Sigmoid colon (tissue), 7 donors: Measurements from ENCODE around the gene ITGA1. TPM values are rescaled to one million over a fixed set of nuclear protein-coding genes. Genes with fewer than 3 reads are reported as not detected.

Experiments used
- DNase-seq: peaks from one replicate; pipeline ENCODE4 v3.0.0-alpha.2; 2019
- H3K27ac ChIP-seq, 4 donors: fragments of 200-600 bp; sonication (generic); one replicate each; pipeline ENCODE4 v1.5.1; 2016 to 2019; ENCODE audit warnings: mild to moderate bottlenecking in 1 of 4
- H3K27me3 ChIP-seq, 3 donors: fragments of 200-600 bp; sonication (generic); one replicate each; pipeline ENCODE4 v1.5.1; 2019; ENCODE audit warnings: mild to moderate bottlenecking in 1 of 3
- H3K36me3 ChIP-seq, 4 donors: fragments of 200-600 bp; sonication (generic); one replicate each; pipeline ENCODE4 v1.5.1; 2016 to 2019
- H3K4me1 ChIP-seq, 4 donors: fragments of 200-600 bp; sonication (generic); one replicate each; pipeline ENCODE4 v1.5.1; 2017 to 2019
- H3K4me3 ChIP-seq, 4 donors: fragments of 200-600 bp; sonication (generic); one replicate each; pipeline ENCODE4 v1.5.1; 2017 to 2019; ENCODE audit warnings: mild to moderate bottlenecking in 2 of 4, moderate library complexity in 1 of 4
- H3K9me3 ChIP-seq, 4 donors: fragments of 200-600 bp in 3 of 4; sonication (generic) in 3 of 4; one replicate each; pipeline versions ENCODE4 v1.5.1 to v1.6.1; 2013 to 2019
- EP300 ChIP-seq, 4 donors: sonication (generic); formaldehyde crosslinking; IDR thresholded peaks; one replicate each; pipeline ENCODE4 v1.6.1; 2017; ENCODE audit warnings: antibody characterized with exemption in 4 of 4
- POLR2A ChIP-seq, 2 donors: fragments of 450-650 bp; IDR thresholded peaks; one replicate each; pipeline ENCODE4 v1.6.1; 2016; ENCODE audit warnings: antibody characterized with exemption in 2 of 2, mild to moderate bottlenecking in 2 of 2, moderate library complexity in 2 of 2
- POLR2AphosphoS5 ChIP-seq, 4 donors: sonication (generic); formaldehyde crosslinking; IDR thresholded peaks; one replicate each; pipeline ENCODE4 v1.6.1; 2017; ENCODE audit warnings: antibody characterized with exemption in 4 of 4
- WGBS, 2 donors: extraction: QIAGEN DNeasy Blood & Tissue Kit; methylation state at CpG; one replicate each; pipeline ENCODE4 v1.1.7; 2013; 5-methylcytosine and 5-hydroxymethylcytosine counted together
- intact Hi-C: fragments of 100-400 bp; cut with DNase I; formaldehyde crosslinking; loops from one replicate; pipeline ENCODE4 v1.15.1; 2023
- polyA plus RNA-seq, 3 donors: library from polyadenylated mRNA; stranded (reverse); fragments of 200-250 nt; gene quantifications; one replicate each; pipeline ENCODE4 v1.2.3, GENCODE V29; 2013
- total RNA-seq, 4 donors: library from RNA; depleted of rRNA; stranded (reverse); fragments of >200 nt; gene quantifications; one replicate each; pipeline ENCODE4 v1.1.0, GENCODE V29; 2016
- TF ChIP-seq, protein P1 (sequence below), 4 experiments: fragments of 450-650 bp in 3 of 4; fragments of 200-600 bp in 1 of 4; IDR thresholded peaks; one replicate each; pipeline ENCODE4 v1.5.1; 2016 to 2019; ENCODE audit warnings: antibody characterized with exemption in 4 of 4, mild to moderate bottlenecking in 3 of 4, moderate library complexity in 2 of 4
- donor health status: healthy with polysubstance abuse.
- donor health status: Bipolar disorder and iron deficiency.
- donor health status: healthy.

ITGA1 gene
- total and polyA plus RNA-seq, 7 donors, result 1.8 to 511 (median 162) TPM

GRCh38 chr5:52977264-52977897, 189.7 kb downstream of the ITGA1 start:
- WGBS, 2 donors, result 89 to 93% methylated on average over 7 of the region's 7 CpGs

GRCh38 chr5:52981507-52981906, 193.8 kb downstream of the ITGA1 start:
- H3K9me3 ChIP-seq, result peaks cover 0 to 3% (median 0%) of the 10 kb centered on the region in 4 donors
- no peaks in the 10 kb centered on the region for H3K27me3 ChIP-seq
- TF ChIP-seq POLR2A (IDR thresholded peaks at IDR 0.05) (no peak), EP300 (IDR thresholded peaks at IDR 0.05) (no peak), POLR2AphosphoS5 (IDR thresholded peaks at IDR 0.05) (no peak)
- TF ChIP-seq, protein P1, sequence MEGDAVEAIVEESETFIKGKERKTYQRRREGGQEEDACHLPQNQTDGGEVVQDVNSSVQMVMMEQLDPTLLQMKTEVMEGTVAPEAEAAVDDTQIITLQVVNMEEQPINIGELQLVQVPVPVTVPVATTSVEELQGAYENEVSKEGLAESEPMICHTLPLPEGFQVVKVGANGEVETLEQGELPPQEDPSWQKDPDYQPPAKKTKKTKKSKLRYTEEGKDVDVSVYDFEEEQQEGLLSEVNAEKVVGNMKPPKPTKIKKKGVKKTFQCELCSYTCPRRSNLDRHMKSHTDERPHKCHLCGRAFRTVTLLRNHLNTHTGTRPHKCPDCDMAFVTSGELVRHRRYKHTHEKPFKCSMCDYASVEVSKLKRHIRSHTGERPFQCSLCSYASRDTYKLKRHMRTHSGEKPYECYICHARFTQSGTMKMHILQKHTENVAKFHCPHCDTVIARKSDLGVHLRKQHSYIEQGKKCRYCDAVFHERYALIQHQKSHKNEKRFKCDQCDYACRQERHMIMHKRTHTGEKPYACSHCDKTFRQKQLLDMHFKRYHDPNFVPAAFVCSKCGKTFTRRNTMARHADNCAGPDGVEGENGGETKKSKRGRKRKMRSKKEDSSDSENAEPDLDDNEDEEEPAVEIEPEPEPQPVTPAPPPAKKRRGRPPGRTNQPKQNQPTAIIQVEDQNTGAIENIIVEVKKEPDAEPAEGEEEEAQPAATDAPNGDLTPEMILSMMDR (IDR thresholded peaks at IDR 0.05), result no peak
- no peak for DNase-seq
- H3K4me1 ChIP-seq, result no peaks in the 10 kb centered on the region
- intact Hi-C loops, result no loop called here
- H3K27ac ChIP-seq, result no peak overlapping the region
- H3K4me3 ChIP-seq, result no peak overlapping the region
- no peaks in the 10 kb centered on the region for H3K36me3 ChIP-seq
- 59 to 97% methylated on average over 4 of the region's 4 CpGs for WGBS, 2 donors

More at GRCh38 chr5:52977264-52977897, 189.7 kb downstream of the ITGA1 start:
- Histone ChIP-seq H3K4me1 (no peaks in the 10 kb centered on the region), H3K36me3 (no peaks in the 10 kb centered on the region), H3K9me3 (peaks cover 0 to 3% (median 0%) of the 10 kb centered on the region in 4 donors), H3K27ac (no peak overlapping the region), H3K4me3 (no peak overlapping the region), H3K27me3 (no peaks in the 10 kb centered on the region)
- no peak for DNase-seq
- TF ChIP-seq, protein P1 (IDR thresholded peaks at IDR 0.05), result no peak
- no peak for TF ChIP-seq POLR2AphosphoS5 (IDR thresholded peaks at IDR 0.05)
- no peak for TF ChIP-seq EP300 (IDR thresholded peaks at IDR 0.05)
- no peak for TF ChIP-seq POLR2A (IDR thresholded peaks at IDR 0.05)
- intact Hi-C loops, result no loop called here

- 74 to 83% methylated on average over 3 of the region's 3 CpGs for WGBS, 2 donors
- no peaks in the 10 kb centered on the region for H3K36me3 ChIP-seq
- no peak for TF ChIP-seq POLR2A (IDR thresholded peaks at IDR 0.05)
- TF ChIP-seq, protein P1 (IDR thresholded peaks at IDR 0.05), result no peak
- no peak for TF ChIP-seq POLR2AphosphoS5 (IDR thresholded peaks at IDR 0.05)
- no peak for TF ChIP-seq EP300 (IDR thresholded peaks at IDR 0.05)
- no peaks in the 10 kb centered on the region for H3K9me3 ChIP-seq
- DNase-seq, result no peak
- no peak overlapping the region for H3K27ac ChIP-seq
- intact Hi-C loops, result no loop called here
- H3K27me3 ChIP-seq, result no peaks in the 10 kb centered on the region
- H3K4me3 ChIP-seq, result no peak overlapping the region
- H3K4me1 ChIP-seq, result peaks cover 0 to 5% (median 4%) of the 10 kb centered on the region in 4 donors
These were observed 196.3 kb downstream of the ITGA1 start for GRCh38 chr5:52983731-52984636.

DNA sequence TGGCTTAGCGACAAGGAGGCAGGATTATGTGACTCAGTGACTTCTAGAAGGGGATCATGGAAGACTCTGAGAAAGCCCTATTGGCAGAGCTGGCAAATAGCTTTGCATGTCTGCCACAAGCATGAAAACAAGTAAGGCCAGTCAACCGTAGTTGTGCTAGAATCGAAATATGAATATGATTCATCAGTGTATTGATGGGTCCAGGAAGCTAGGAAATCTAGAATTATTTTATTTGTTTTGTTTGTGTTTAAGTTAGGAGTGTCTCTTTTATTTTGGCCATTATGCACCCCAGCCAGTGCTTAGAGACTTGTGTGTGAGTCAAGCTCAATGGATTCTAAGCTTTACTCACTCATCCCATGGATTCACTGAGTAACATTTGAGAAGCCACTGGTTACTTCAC, 197.6 kb downstream of the ITGA1 start:
- intact Hi-C loops, result loop anchor here (5.0 kb wide), 1 partner anchor 38 kb away; no protein-coding TSS in a partner anchor
- no peak for DNase-seq
- no peaks in the 10 kb centered on the region for H3K36me3 ChIP-seq
- no peak overlapping the region for H3K4me3 ChIP-seq
- no peaks in the 10 kb centered on the region for H3K9me3 ChIP-seq
- TF ChIP-seq, protein P1 (IDR thresholded peaks at IDR 0.05), result no peak
- TF ChIP-seq EP300 (IDR thresholded peaks at IDR 0.05) (no peak), POLR2AphosphoS5 (IDR thresholded peaks at IDR 0.05) (no peak), POLR2A (IDR thresholded peaks at IDR 0.05) (no peak)
- H3K4me1 ChIP-seq, result peaks cover 0 to 18% (median 12%) of the 10 kb centered on the region in 4 donors
- no peaks in the 10 kb centered on the region for H3K27me3 ChIP-seq
- no peak overlapping the region for H3K27ac ChIP-seq
- 91% methylated on average over 3 of the region's 3 CpGs for WGBS, 2 donors
